GM21528 (cell line): Measurements from ENCODE around the gene MKS1.

Experiments
- ATAC-seq: cut with Tn5 transposase; IDR thresholded peaks from one replicate; pipeline ENCODE4 v1.9.1; 2021; ENCODE audit warnings: mild to moderate bottlenecking, moderate library complexity; ENCODE audit not compliant: unreplicated experiment, low FRiP score

The MKS1 gene

DNA sequence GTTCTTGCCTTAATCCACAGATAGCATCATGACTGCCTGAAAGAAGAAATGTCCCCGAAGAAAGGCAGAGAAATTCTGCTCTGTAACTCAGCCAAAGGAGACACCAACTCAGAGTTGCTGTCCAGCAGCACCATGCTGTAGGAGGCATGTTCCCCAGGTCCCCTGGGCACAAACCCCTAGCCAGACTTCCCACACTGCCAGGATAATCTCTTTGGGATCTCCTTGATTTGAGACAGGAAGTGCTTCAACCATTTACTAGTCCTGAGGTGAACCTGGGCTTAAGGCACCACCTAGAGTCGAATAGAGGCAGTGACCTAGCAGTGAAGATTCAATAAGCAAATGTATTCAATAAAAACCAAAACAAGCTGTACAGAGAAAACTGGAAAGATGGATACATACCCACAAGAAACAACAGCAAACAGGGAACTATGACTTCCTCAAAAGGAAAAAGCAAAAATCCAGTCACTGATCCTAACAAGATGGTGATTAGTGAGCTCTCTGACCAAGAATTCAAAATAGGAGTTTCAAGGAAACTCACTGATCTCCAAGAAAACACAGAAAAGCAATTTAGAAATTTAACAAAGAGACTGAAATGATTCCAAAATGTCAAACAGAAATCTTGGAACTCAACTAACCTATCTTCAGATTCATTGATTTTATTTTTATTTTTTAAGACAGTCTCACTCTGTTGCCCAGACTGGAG, 46.5 kb downstream of the MKS1 start:
- no peak for ATAC-seq

DNA sequence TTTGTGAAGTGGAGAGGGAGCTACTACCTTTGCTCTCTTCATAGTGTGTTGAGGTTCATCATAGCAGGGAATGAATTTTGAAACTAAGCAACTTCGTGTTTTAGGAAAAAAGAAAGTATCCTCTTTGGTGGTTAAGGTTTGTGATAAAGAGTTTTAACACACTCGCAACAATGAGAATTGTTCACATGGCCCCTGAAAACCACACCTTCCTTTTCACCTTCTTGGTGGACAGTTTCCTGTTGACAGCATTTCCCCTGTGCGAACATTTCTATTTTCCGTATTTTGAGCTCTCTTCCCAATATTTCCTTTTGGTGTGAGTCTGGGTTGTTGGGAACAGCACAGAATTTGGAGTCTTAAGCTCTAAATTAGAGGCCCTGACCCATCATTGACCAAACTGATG, 48.4 kb downstream of the MKS1 start:
- ATAC-seq, result no peak

DNA sequence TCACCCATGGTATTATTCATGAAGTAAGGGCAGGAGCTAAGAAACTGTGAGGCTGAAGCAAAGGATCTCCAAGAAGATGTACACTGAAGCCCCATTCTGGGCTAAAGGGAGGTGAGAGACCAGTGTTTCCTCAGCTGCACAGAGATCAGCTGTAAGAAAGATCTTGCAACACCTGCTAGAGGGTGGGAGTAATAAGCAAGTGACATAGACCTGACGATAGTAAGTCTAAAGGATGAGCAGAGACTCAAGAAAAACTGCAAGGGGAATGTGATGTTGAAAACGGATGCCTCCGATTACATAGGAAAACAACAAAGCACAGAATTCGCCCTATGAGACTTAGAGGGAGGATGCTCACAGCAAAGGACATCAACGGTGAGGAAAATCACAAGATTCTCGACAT, 52.4 kb downstream of the MKS1 start, which contains the start of gene OR4D2:
TSS of gene OR4D2 (plus strand) at position 301 of the 400 bp plus-strand sequence. CDS start 2,674 bp downstream, outside the sequence.
- no peak for ATAC-seq

DNA sequence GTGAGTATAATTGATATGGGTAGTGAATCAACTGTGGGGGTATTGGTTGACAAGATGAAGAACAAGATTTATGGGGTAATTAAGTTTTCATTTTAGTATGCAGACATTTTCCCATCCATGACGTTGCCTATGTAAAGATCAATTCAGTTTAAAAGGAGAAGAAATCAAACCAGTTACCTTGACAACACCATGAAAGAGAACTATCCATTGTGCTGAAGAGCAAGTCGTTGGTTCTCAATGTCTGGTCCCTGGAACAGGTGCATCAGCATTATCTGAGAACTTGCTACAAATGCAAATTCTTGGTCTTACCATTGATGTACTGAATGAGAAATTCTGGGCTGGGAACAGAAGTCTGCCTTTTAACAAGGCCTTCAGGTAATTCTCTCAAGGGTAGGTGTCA, 53.1 kb downstream of the MKS1 start:
- ATAC-seq, result no peak

DNA sequence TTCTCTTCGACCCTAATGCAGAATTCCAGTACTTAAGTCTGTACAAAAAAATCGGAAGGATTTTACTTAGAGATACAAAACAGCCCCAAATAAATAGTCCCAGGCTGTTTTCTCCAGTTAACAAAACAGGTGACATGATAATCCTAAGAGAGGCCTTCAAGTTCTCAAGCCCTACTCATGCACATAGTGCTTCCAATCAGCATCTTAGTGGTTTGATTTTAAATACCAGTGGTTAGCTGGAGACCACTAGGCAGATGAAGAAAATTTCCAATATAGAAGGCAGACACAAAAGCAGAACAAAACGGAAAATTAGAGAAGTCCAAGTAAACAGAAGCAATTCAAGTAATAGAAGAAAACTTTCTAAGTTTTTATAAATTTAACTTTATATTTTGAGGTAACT, 57.5 kb downstream of the MKS1 start:
- no peak for ATAC-seq

DNA sequence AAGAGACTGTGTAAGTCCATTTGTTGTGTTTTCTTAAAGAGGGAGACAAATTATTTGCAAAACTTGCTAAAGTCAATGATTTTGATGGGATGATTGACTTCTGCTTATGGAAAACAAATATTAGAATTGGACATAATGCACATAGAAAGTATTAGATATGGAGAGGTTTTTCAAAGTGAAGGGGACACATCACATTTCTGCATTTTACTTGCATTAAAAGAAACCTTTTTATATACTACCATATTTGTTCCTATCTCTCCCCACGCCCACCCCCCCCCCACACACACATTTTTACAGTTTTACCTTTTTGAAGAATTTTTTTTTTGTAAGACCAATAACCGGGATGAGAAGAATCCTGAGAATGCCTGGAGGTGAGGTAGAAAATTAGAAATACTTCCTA, 60.9 kb downstream of the MKS1 start:
- no peak for ATAC-seq

DNA sequence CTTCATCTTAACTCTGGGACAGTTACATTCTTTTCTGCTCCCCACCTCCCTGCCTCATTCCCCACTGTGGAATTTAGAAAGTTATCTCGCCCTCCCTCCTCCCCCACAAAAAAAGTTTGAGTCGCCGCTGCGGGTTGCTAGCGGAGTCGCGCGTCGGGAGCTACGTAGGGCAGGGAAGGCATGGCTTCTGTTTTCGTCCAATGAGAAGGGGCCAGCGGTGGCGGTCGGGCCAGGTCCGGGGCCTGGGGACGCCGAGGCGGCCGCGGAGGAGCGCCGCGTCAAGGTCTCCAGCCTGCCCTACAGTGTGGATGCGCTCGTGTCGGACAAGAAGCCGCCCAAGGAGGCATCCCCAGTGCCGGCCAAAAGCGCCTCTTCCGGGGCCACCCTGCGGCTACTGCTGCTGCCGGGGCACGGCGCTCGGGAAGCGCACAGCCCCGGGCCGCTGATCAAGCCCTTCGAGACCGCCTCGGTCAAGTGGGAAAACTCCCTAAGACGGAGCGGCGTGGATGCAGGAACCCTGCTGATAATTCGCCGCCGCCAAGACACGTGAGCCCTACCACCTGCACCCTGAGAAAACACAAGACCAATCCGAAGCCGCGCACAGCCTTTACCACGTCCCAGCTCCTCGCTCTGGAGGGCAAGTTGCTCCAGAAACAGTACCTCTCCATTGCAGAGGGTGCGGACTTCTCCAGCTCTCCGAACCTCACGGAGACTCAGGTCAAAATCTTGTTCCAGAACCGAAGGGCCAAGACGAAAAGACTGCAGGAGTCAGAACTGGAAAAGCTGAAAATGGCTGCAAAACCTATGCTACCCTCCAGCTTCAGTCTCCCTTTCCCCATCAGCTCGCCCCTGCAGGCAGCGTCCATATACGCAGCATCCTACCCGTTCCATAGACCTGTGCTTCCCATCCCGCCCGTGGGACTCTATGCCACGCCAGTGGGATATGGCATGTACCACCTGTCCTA, 61.9 kb downstream of the MKS1 start:
- no peak for ATAC-seq
